Liver (tissue), 9 donors: ENCODE measurements around the gene SRGAP3. TPM values are rescaled to one million over a fixed set of nuclear protein-coding genes. Genes with fewer than 3 reads are reported as not detected.

Experiments used
- DNase-seq: peaks from one replicate; pipeline ENCODE4 v3.0.0-alpha.2; 2017; ENCODE audit warnings: low spot score
- H3K27ac ChIP-seq, 2 donors: one replicate each; pipeline ENCODE4 v1.7.0; 2013; ENCODE audit warnings: inconsistent platforms in 2 of 2, low read length in 2 of 2, control low read depth in 1 of 2, low read depth in 1 of 2, mild to moderate bottlenecking in 1 of 2
- H3K27me3 ChIP-seq, 4 donors: one replicate each; pipeline versions ENCODE4 v1.6.1 to v1.7.0; 2013; ENCODE audit warnings: low read length in 3 of 4, inconsistent platforms in 1 of 4, mild to moderate bottlenecking in 1 of 4, moderate library complexity in 1 of 4; ENCODE audit not compliant: control insufficient read depth in 4 of 4, insufficient read depth in 4 of 4
- H3K36me3 ChIP-seq, 4 donors: one replicate each; pipeline versions ENCODE4 v1.6.1 to v1.7.0; 2013; ENCODE audit warnings: low read length in 3 of 4, mild to moderate bottlenecking in 3 of 4, low read depth in 1 of 4, moderate library complexity in 1 of 4; ENCODE audit not compliant: control insufficient read depth in 4 of 4, insufficient read depth in 3 of 4
- H3K4me1 ChIP-seq, 4 donors: one replicate each; pipeline versions ENCODE4 v1.6.1 to v1.7.0; 2013; ENCODE audit warnings: low read length in 3 of 4, mild to moderate bottlenecking in 3 of 4, moderate library complexity in 1 of 4; ENCODE audit not compliant: control insufficient read depth in 4 of 4, insufficient read depth in 4 of 4
- H3K4me3 ChIP-seq, 3 donors: one replicate each; pipeline versions ENCODE4 v1.6.1 to v1.7.0; 2013; ENCODE audit warnings: low read length in 3 of 3, control low read depth in 1 of 3, low read depth in 1 of 3, mild to moderate bottlenecking in 1 of 3
- H3K9ac ChIP-seq, 2 donors: one replicate each; pipeline ENCODE4 v1.7.0; 2013; ENCODE audit warnings: low read length in 2 of 2, mild to moderate bottlenecking in 2 of 2, moderate library complexity in 2 of 2, control low read depth in 1 of 2, low read depth in 1 of 2
- H3K9me3 ChIP-seq, 4 donors: one replicate each; pipeline versions ENCODE4 v1.6.1 to v1.7.0; 2013; ENCODE audit warnings: low read length in 3 of 4; ENCODE audit not compliant: control insufficient read depth in 4 of 4
- CTCF ChIP-seq: fragments of 150-350 bp; IDR thresholded peaks from 2 replicates; pipeline ENCODE4 v1.5.1; 2017; ENCODE audit warnings: improper control_type of control experiment, low read depth, low read length; ENCODE audit not compliant: missing input control
- FOXA1 ChIP-seq: IDR thresholded peaks from 2 replicates; pipeline ENCODE4 v1.6.1; 2016; ENCODE audit warnings: antibody characterized with exemption
- GABPA ChIP-seq, 2 donors: IDR thresholded peaks in 1 of 2; conservative IDR thresholded peaks in 1 of 2; 2 replicates each; pipeline ENCODE4 v1.6.1; 2016; ENCODE audit warnings: antibody characterized with exemption in 2 of 2, mild to moderate bottlenecking in 1 of 2, moderate library complexity in 1 of 2
- HNF4A ChIP-seq, 2 donors: conservative IDR thresholded peaks; 2 replicates each; pipeline ENCODE4 v1.6.1; 2016; ENCODE audit warnings: antibody characterized with exemption in 2 of 2, mild to moderate bottlenecking in 2 of 2
- JUND ChIP-seq, 2 donors: IDR thresholded peaks; 2 replicates each; pipeline ENCODE4 v1.6.1; 2016; ENCODE audit warnings: antibody characterized with exemption in 2 of 2
- NR2F2 ChIP-seq: IDR thresholded peaks from 2 replicates; pipeline ENCODE4 v1.6.1; 2016; ENCODE audit warnings: antibody characterized with exemption
- RAD21 ChIP-seq, 2 donors: IDR thresholded peaks; 2 replicates each; pipeline ENCODE4 v1.6.1; 2016; ENCODE audit warnings: antibody characterized with exemption in 2 of 2, mild to moderate bottlenecking in 2 of 2
- REST ChIP-seq: IDR thresholded peaks from 2 replicates; pipeline ENCODE4 v1.6.1; 2016; ENCODE audit warnings: antibody characterized with exemption, mild to moderate bottlenecking
- YY1 ChIP-seq: IDR thresholded peaks from 2 replicates; pipeline ENCODE4 v1.6.1; 2016; ENCODE audit warnings: antibody characterized with exemption, mild to moderate bottlenecking
- WGBS: extraction: QIAGEN DNeasy Blood & Tissue Kit; methylation state at CpG from one replicate; pipeline ENCODE4 v1.1.7; 2013; 5-methylcytosine and 5-hydroxymethylcytosine counted together
- polyA plus RNA-seq, 2 donors: library from polyadenylated mRNA; stranded (reverse) in 1 of 2; unstranded in 1 of 2; fragments of 200-250 nt in 1 of 2; fragments of >200 nt in 1 of 2; fragmentation: Nextera tagmentation in 1 of 2; extraction: Ambion mirVana in 1 of 2; gene quantifications; one replicate each; pipeline versions ENCODE4 v1.2.1 to v1.2.3, GENCODE V29; 2013 to 2015
- total RNA-seq, 2 donors: library from RNA; depleted of rRNA; stranded (reverse); fragments of >200 nt; gene quantifications; one replicate each; pipeline ENCODE4 v1.2.3, GENCODE V29; 2014
- TF ChIP-seq, protein P1 (sequence below): IDR thresholded peaks from 2 replicates; pipeline ENCODE4 v1.6.1; 2016; ENCODE audit warnings: antibody characterized with exemption
- TF ChIP-seq, protein P2 (sequence below): IDR thresholded peaks from 2 replicates; pipeline ENCODE4 v1.6.1; 2016; ENCODE audit warnings: antibody characterized with exemption
- TF ChIP-seq, protein P3 (sequence below): IDR thresholded peaks from 2 replicates; pipeline ENCODE4 v1.6.1; 2016; ENCODE audit warnings: antibody characterized with exemption
- donor health status: healthy.
- donor health status: healthy.
- donor health status: healthy.
- donor health status: healthy.
- donor health status: healthy.

The SRGAP3 gene
- total and polyA plus RNA-seq, 4 donors = 0.61 to 4.2 (median 1.6) TPM

DNA sequence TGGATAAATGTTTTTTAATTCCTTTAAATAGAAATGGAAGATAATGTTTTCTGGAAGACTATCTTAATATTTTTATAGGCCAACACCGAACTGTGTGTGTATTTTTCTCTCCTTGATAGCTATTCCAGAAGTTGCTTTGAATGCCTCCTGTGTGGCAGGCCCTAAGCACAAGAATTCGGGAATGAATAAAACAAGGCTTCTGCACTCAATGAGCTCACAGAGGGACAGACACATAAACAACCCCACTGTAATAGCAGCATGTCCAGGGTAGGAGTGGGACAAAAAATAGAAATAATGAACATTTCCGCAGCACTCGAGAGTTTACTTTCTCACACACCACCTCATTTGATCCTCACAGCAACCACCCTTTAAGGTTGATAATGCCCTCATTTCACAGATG, 18.0 kb downstream of the SRGAP3 start:
- Histone ChIP-seq H3K36me3 (no peaks in the 10 kb centered on the region), H3K4me3 (no peak overlapping the region), H3K27ac (no peak overlapping the region), H3K9ac (no peak overlapping the region), H3K4me1 (no peaks in the 10 kb centered on the region), H3K9me3 (no peaks in the 10 kb centered on the region), H3K27me3 (no peaks in the 10 kb centered on the region)
- 88% methylated on average over 4 of the region's 4 CpGs for WGBS
- no peak for TF ChIP-seq HNF4A (conservative IDR thresholded peaks at IDR 0.05)
- DNase-seq = no peak

DNA sequence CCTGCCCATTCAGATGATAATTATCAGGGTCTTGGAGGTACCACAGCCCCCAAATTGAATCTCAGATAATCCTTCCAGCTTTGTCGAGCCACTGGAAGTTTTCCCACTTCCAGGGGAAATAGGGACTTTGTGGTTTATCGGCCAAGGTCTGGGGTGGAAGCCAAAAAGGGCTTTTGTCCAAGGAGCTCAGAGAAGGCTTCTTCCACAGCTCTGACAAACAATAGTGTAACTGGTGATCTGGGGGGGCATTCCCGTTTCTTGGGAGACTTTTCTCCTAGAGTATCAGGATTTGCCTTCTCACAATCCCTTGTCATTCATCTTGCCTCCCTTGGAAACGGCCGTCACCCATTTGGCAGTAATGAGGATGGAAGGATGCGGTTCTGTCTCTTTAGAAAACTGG, 18.4 kb downstream of the SRGAP3 start:
- Histone ChIP-seq H3K9me3 (no peaks in the 10 kb centered on the region), H3K9ac (no peak overlapping the region), H3K4me1 (no peaks in the 10 kb centered on the region), H3K27me3 (no peaks in the 10 kb centered on the region), H3K4me3 (no peak overlapping the region), H3K36me3 (no peaks in the 10 kb centered on the region), H3K27ac (no peak overlapping the region)
- 73% methylated on average over 6 of the region's 6 CpGs for WGBS
- no peak for DNase-seq
- TF ChIP-seq GABPA (IDR thresholded peaks at IDR 0.05 in 1 of 2, conservative IDR thresholded peaks at IDR 0.05 in 1 of 2) (no peak), YY1 (no peak), JUND (IDR thresholded peaks at IDR 0.05) (no peak), REST (no peak), FOXA1 (no peak), NR2F2 (no peak), RAD21 (IDR thresholded peaks at IDR 0.05) (no peak), HNF4A (conservative IDR thresholded peaks at IDR 0.05) (no peak), CTCF (no peak)
- TF ChIP-seq, protein P1, sequence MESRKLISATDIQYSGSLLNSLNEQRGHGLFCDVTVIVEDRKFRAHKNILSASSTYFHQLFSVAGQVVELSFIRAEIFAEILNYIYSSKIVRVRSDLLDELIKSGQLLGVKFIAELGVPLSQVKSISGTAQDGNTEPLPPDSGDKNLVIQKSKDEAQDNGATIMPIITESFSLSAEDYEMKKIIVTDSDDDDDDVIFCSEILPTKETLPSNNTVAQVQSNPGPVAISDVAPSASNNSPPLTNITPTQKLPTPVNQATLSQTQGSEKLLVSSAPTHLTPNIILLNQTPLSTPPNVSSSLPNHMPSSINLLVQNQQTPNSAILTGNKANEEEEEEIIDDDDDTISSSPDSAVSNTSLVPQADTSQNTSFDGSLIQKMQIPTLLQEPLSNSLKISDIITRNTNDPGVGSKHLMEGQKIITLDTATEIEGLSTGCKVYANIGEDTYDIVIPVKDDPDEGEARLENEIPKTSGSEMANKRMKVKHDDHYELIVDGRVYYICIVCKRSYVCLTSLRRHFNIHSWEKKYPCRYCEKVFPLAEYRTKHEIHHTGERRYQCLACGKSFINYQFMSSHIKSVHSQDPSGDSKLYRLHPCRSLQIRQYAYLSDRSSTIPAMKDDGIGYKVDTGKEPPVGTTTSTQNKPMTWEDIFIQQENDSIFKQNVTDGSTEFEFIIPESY = no peak
- TF ChIP-seq, protein P2, sequence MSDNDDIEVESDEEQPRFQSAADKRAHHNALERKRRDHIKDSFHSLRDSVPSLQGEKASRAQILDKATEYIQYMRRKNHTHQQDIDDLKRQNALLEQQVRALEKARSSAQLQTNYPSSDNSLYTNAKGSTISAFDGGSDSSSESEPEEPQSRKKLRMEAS = no peak
- TF ChIP-seq, protein P3, sequence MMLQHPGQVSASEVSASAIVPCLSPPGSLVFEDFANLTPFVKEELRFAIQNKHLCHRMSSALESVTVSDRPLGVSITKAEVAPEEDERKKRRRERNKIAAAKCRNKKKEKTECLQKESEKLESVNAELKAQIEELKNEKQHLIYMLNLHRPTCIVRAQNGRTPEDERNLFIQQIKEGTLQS = no peak
